ENCODE results near the gene POLR2C.

POLR2C gene

GRCh38 chr16:57462978-57463362, 491 bp downstream of the POLR2C start:
- TF ChIP-seq CTCF (IDR thresholded peaks at IDR 0.05; ENCODE audit: insufficient read depth, low read length, poor library complexity, severe bottlenecking), result no peak

GRCh38 chr16:57464523-57464922, 2.0 kb downstream of the POLR2C start:
- H3K27me3 ChIP-seq (replicated peaks; ENCODE audit: control insufficient read depth, insufficient read depth, low read length), result no peaks in the 10 kb centered on the region
- TF ChIP-seq CTCF (IDR thresholded peaks at IDR 0.05; ENCODE audit: insufficient read depth, low read length, poor library complexity, severe bottlenecking), result no peak
- H3K4me3 ChIP-seq (replicated peaks; ENCODE audit: low read depth, low read length), result no peak overlapping the region
- peaks cover 25% of the 10 kb centered on the region for H3K36me3 ChIP-seq (ENCODE audit: control insufficient read depth, insufficient read depth, low read length)
- no peak for DNase-seq (ENCODE audit: extremely low read depth, insufficient read length)

More at GRCh38 chr16:57462978-57463362, 491 bp downstream of the POLR2C start:
- peak overlapping the region; percentile 98 for H3K4me3 ChIP-seq (replicated peaks; ENCODE audit: low read depth, low read length)
- no peaks in the 10 kb centered on the region for H3K27me3 ChIP-seq (replicated peaks; ENCODE audit: control insufficient read depth, insufficient read depth, low read length)
- no peak for DNase-seq (ENCODE audit: extremely low read depth, insufficient read length)
- H3K36me3 ChIP-seq (ENCODE audit: control insufficient read depth, insufficient read depth, low read length), result peaks cover 21% of the 10 kb centered on the region

- no peak for TF ChIP-seq CTCF (IDR thresholded peaks at IDR 0.05; ENCODE audit: insufficient read depth, low read length, poor library complexity, severe bottlenecking)
- DNase-seq (ENCODE audit: extremely low read depth, insufficient read length), result no peak
- H3K36me3 ChIP-seq (ENCODE audit: control insufficient read depth, insufficient read depth, low read length), result peaks cover 40% of the 10 kb centered on the region
Observed at GRCh38 chr16:57468346-57468745, 5.9 kb downstream of the POLR2C start.

GRCh38 chr16:57469046-57469445, 6.6 kb downstream of the POLR2C start:
- no peak overlapping the region for H3K4me3 ChIP-seq (replicated peaks; ENCODE audit: low read depth, low read length)
- DNase-seq (ENCODE audit: extremely low read depth, insufficient read length), result no peak
- H3K36me3 ChIP-seq (ENCODE audit: control insufficient read depth, insufficient read depth, low read length), result peaks cover 41% of the 10 kb centered on the region
- H3K27me3 ChIP-seq (replicated peaks; ENCODE audit: control insufficient read depth, insufficient read depth, low read length), result no peaks in the 10 kb centered on the region
- no peak for TF ChIP-seq CTCF (IDR thresholded peaks at IDR 0.05; ENCODE audit: insufficient read depth, low read length, poor library complexity, severe bottlenecking)

More at GRCh38 chr16:57468346-57468745, 5.9 kb downstream of the POLR2C start:
- H3K27me3 ChIP-seq (replicated peaks; ENCODE audit: control insufficient read depth, insufficient read depth, low read length), result no peaks in the 10 kb centered on the region
- no peak overlapping the region for H3K4me3 ChIP-seq (replicated peaks; ENCODE audit: low read depth, low read length)

GRCh38 chr16:57469917-57470470, 7.5 kb downstream of the POLR2C start:
- H3K36me3 ChIP-seq (ENCODE audit: control insufficient read depth, insufficient read depth, low read length), result peaks cover 41% of the 10 kb centered on the region

More at GRCh38 chr16:57469917-57470470, 7.5 kb downstream of the POLR2C start:
- no peaks in the 10 kb centered on the region for H3K27me3 ChIP-seq (replicated peaks; ENCODE audit: control insufficient read depth, insufficient read depth, low read length)
- no peak overlapping the region for H3K4me3 ChIP-seq (replicated peaks; ENCODE audit: low read depth, low read length)
- no peak for TF ChIP-seq CTCF (IDR thresholded peaks at IDR 0.05; ENCODE audit: insufficient read depth, low read length, poor library complexity, severe bottlenecking)
- no peak for DNase-seq (ENCODE audit: extremely low read depth, insufficient read length)
